Choroid plexus epithelial cell (primary cell): ENCODE data around the gene FOXD1.

Source experiments
- DNase-seq: peaks from one replicate; pipeline ENCODE4 v3.0.0-alpha.2; 2010; ENCODE audit warnings: low read depth
- H3K4me3 ChIP-seq: 2 replicates; pipeline ENCODE4 v1.5.1; 2011; ENCODE audit warnings: low read depth, mild to moderate bottlenecking, control low read depth, low read length, moderate library complexity
- CTCF ChIP-seq: conservative IDR thresholded peaks from 2 replicates; pipeline ENCODE4 v1.5.1; 2011; ENCODE audit warnings: low read depth, mild to moderate bottlenecking, control low read depth, inconsistent platforms, low read length, moderate library complexity

Gene FOXD1

DNA sequence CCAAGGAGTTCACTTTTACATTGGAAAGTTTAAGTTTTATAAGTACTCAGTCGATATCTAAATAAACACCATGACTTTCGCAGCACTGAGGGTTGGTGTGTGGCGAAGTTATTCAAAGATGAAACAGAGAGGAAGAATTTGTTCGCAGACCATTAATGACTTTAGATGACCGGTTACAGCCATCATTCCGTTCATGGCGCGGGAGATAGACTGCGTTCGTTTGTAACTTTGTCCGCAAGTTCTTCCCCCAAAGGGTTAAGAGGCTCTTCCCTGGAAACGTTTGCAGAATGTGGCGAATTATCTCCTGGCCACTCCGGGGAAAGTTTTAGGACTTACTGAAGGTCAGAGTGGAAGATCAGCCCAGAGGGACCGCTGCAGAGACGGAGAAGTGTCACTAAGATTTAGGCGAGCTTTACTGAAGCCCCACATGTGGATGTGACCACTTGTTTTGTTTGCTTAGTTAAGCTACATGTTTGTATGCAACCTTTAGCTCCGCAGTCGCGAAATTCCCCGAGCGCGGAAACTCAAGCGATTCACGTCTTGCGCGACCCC, 2.2 kb upstream of the FOXD1 start:
- peak; percentile 49 for DNase-seq
- no peak for TF ChIP-seq CTCF
- H3K4me3 ChIP-seq = peak overlapping the region; percentile 64

- no peak for DNase-seq
- no peak overlapping the region for H3K4me3 ChIP-seq
- no peak for TF ChIP-seq CTCF
Measured at GRCh38 chr5:73450137-73450536, 1.6 kb upstream of the FOXD1 start.

DNA sequence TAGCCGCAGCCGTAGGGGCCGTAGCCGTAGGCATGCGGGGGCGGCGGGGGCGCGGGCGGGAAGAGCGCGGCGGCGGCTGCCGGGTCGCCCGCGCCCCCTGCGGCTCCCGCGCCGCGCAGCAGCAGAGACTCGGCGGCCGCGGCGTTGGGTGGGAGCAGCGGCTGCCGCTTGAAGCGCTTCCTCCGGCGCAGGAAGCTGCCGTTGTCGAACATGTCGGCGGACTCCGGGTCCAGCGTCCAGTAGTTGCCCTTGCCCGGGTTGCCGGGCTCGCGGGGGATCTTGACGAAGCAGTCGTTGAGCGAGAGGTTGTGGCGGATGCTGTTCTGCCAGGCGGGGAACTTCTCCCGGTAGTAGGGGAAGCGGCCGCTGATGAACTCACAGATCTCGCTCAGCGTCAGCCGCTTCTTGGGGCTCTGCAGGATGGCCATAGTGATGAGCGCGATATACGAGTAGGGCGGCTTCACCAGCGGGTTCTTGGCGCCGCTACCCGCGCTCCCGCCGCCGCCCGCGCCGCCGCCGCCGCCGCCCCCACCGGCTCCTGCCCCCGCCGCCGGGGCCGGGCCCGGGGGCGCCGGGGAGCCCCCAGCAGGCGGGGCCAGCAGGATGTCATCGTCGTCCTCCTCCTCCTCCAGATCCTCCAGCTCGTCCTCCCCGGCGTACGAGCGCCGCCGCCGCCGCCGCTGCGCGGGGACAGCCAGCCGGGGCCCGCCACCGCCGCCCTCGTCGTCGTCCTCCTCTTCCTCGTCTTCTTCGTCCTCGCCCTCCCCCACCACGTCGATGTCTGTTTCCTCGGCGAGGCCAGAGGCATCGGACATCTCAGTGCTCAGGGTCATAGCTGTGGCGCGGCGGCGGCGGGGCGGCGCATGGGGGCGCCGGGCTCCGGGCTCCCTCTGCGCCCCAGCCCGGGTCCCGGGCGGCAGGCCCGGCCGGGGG, 781 bp downstream of the FOXD1 start:
- DNase-seq = peak; percentile 78
- no peak for TF ChIP-seq CTCF
- H3K4me3 ChIP-seq = peak overlapping the region; percentile 88

GRCh38 chr5:73446631-73447529, 1.7 kb downstream of the FOXD1 start:
- no peak for DNase-seq
- no peak for TF ChIP-seq CTCF
- peak overlapping the region; percentile 88 for H3K4me3 ChIP-seq

GRCh38 chr5:73445665-73446630, 2.6 kb downstream of the FOXD1 start:
- no peak for TF ChIP-seq CTCF
- H3K4me3 ChIP-seq = peak overlapping the region; percentile 88
- DNase-seq = no peak
